Measurements from ENCODE around the gene SHOC2.
A peak's percentile ranks its signal among the peaks of the same experiment; 100 is the strongest.

SHOC2 gene

GRCh38 chr10:110959379-110960332 lies 40.3 kb downstream of the SHOC2 start:
- Histone ChIP-seq H3K36me3 (ENCODE audit: control insufficient read depth, low read length) (peaks cover 26% of the 10 kb centered on the region), H4K20me1 (ENCODE audit: control insufficient read depth, insufficient read depth, low read depth, low read length) (peaks cover 15% of the 10 kb centered on the region), H3K27me3 (ENCODE audit: control insufficient read depth, low read length) (no peaks in the 10 kb centered on the region), H3K9me2 (replicated peaks; ENCODE audit: control insufficient read depth, low read length) (no peaks in the 10 kb centered on the region), H3F3A (ENCODE audit: control insufficient read depth, insufficient read depth) (no peaks in the 10 kb centered on the region), H3K27ac (ENCODE audit: low read depth, low read length) (no peak overlapping the region), H3K79me2 (ENCODE audit: control insufficient read depth, low read length) (peaks cover 100% of the 10 kb centered on the region), H3K9me3 (ENCODE audit: control insufficient read depth, insufficient read depth, low read length) (no peaks in the 10 kb centered on the region), H3K4me2 (ENCODE audit: low read length) (peak overlapping the region; percentile 6; the same call in 1 of the 2 replicates), H3K4me3 (ENCODE audit: low read length) (no peak overlapping the region), H3K4me1 (ENCODE audit: control insufficient read depth, low read length) (peaks cover 24% of the 10 kb centered on the region)
- TF ChIP-seq EZH2phosphoT487 (IDR thresholded peaks at IDR 0.05; ENCODE audit: borderline replicate concordance, low read length), result no peak
- TF ChIP-seq CTCF (IDR thresholded peaks at IDR 0.05; ENCODE audit: low read depth, low read length, poor library complexity, severe bottlenecking), result no peak

GRCh38 chr10:110960333-110960712 lies 40.9 kb downstream of the SHOC2 start:
- H3K79me2 ChIP-seq (ENCODE audit: control insufficient read depth, low read length), result peaks cover 100% of the 10 kb centered on the region
- H3K9me2 ChIP-seq (replicated peaks; ENCODE audit: control insufficient read depth, low read length), result no peaks in the 10 kb centered on the region

GRCh38 chr10:110962443-110962842 lies 43.0 kb downstream of the SHOC2 start:
- H3K27ac ChIP-seq (ENCODE audit: low read depth, low read length), result no peak overlapping the region
- H3K79me2 ChIP-seq (ENCODE audit: control insufficient read depth, low read length), result peaks cover 100% of the 10 kb centered on the region
- no peak for TF ChIP-seq CTCF (IDR thresholded peaks at IDR 0.05; ENCODE audit: low read depth, low read length, poor library complexity, severe bottlenecking)
- TF ChIP-seq EZH2phosphoT487 (IDR thresholded peaks at IDR 0.05; ENCODE audit: borderline replicate concordance, low read length), result no peak
- H3K36me3 ChIP-seq (ENCODE audit: control insufficient read depth, low read length), result peaks cover 43% of the 10 kb centered on the region
- H3K9me2 ChIP-seq (replicated peaks; ENCODE audit: control insufficient read depth, low read length), result no peaks in the 10 kb centered on the region
- peaks cover 19% of the 10 kb centered on the region for H3K4me1 ChIP-seq (ENCODE audit: control insufficient read depth, low read length)
- no peak overlapping the region for H3K4me3 ChIP-seq (ENCODE audit: low read length)
- H3F3A ChIP-seq (ENCODE audit: control insufficient read depth, insufficient read depth), result no peaks in the 10 kb centered on the region
- H3K27me3 ChIP-seq (ENCODE audit: control insufficient read depth, low read length), result no peaks in the 10 kb centered on the region
- no peaks in the 10 kb centered on the region for H3K9me3 ChIP-seq (ENCODE audit: control insufficient read depth, insufficient read depth, low read length)
- H4K20me1 ChIP-seq (ENCODE audit: control insufficient read depth, insufficient read depth, low read depth, low read length), result peaks cover 18% of the 10 kb centered on the region; the same call in 1 of the 2 replicates
- no peak overlapping the region for H3K4me2 ChIP-seq (ENCODE audit: low read length)

More at GRCh38 chr10:110960333-110960712, 40.9 kb downstream of the SHOC2 start:
- Histone ChIP-seq H3K27me3 (ENCODE audit: control insufficient read depth, low read length) (no peaks in the 10 kb centered on the region), H3K4me2 (ENCODE audit: low read length) (no peak overlapping the region), H3K9me3 (ENCODE audit: control insufficient read depth, insufficient read depth, low read length) (no peaks in the 10 kb centered on the region), H4K20me1 (ENCODE audit: control insufficient read depth, insufficient read depth, low read depth, low read length) (peaks cover 15% of the 10 kb centered on the region; the same call in 1 of the 2 replicates), H3K36me3 (ENCODE audit: control insufficient read depth, low read length) (peaks cover 25% of the 10 kb centered on the region), H3K4me3 (ENCODE audit: low read length) (no peak overlapping the region), H3K27ac (ENCODE audit: low read depth, low read length) (no peak overlapping the region), H3F3A (ENCODE audit: control insufficient read depth, insufficient read depth) (no peaks in the 10 kb centered on the region), H3K4me1 (ENCODE audit: control insufficient read depth, low read length) (peaks cover 24% of the 10 kb centered on the region)
- no peak for TF ChIP-seq EZH2phosphoT487 (IDR thresholded peaks at IDR 0.05; ENCODE audit: borderline replicate concordance, low read length)
- no peak for TF ChIP-seq CTCF (IDR thresholded peaks at IDR 0.05; ENCODE audit: low read depth, low read length, poor library complexity, severe bottlenecking)
